GM20431 (cell line): Measurements from ENCODE around the gene SLC4A5.

Source experiments
- in situ Hi-C: fragments of 300-500 bp; cut with MseI, MboI; formaldehyde crosslinking; loops from one replicate; pipeline ENCODE4 v1.15.0; 2020; ENCODE audit warnings: low sequenced_read_pairs; ENCODE audit not compliant: unreplicated experiment

SLC4A5 gene

GRCh38 chr2:74179063-74179865, 164.0 kb downstream of the SLC4A5 start:
- in situ Hi-C loops: no loop called here

- in situ Hi-C loops: no loop called here
These were observed 164.8 kb downstream of the SLC4A5 start, which contains the start of gene MOB1A for GRCh38 chr2:74178211-74179062. Gene MOB1A, minus strand, starts transcription at chr2:74178879. Its CDS starts 205 bp downstream, at chr2:74178674.

DNA sequence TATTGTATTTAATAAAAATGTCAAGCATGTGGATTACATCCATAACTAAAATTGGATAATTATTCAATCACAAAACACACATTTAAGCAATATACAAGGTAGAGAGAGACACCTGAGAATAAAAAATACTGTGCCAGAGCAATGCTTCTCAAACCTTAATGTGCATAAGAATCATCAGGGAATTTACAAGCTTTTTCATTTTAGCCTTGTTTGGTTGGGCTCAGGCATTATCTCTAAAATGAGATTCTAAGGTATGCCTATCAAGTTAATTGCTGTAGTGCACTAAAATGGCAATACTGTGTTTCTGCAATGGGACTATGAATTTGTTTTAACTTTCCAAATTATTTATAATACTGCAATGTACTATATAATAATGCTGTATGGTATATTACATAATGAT, 165.5 kb downstream of the SLC4A5 start:
- in situ Hi-C loops: no loop called here

DNA sequence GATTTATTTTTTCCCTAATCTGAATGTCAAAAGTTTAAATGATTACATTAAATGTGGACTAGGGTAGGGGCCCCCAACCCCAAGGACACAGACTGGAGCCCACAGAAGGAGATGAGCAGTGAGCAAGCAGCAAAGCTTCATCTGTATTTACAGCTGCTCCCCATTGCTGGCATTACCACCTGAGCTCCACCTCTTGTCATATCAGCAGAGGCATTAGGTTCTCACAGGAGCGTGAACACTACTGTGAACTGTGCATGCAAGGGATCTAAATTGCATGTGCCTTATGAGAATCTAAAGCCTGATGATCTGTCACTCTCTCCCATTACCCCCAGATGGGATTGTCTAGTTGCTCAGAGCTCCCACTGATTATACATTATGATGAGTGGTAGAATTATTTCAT, 168.3 kb downstream of the SLC4A5 start:
- in situ Hi-C loops: no loop called here

DNA sequence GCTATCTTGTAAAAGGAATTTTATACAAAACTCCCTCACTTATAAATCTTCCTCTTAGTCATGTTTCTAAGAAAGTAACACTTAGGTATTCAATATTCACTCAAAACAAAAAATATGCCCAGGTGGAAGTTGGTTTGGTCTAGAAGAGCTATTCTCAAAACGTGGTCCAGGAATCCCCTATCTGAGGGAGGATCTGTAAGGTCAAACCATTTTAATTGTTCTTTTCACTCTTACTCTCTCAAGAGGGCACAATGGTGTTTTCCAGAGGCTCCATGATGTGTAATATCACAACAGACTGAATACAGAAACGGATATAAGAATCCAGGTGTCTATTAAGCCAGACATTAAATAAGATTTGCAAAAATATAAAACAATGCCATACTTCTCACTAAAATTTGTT, 174.5 kb downstream of the SLC4A5 start:
- in situ Hi-C loops: no loop called here
